SK-N-MC (cell line): Measurements from ENCODE around the gene IFT27.

Experiments
- DNase-seq: peaks from one replicate; pipeline ENCODE4 v3.0.0-alpha.2; 2011; ENCODE audit warnings: low read depth, low spot score
- H3K27ac ChIP-seq: fragments of 200-600 bp; sonication (generic); 2 replicates; pipeline ENCODE4 v1.5.1; 2016; ENCODE audit warnings: mixed run types
- H3K36me3 ChIP-seq: fragments of 200-600 bp; sonication (generic); 2 replicates; pipeline ENCODE4 v1.6.1; 2017; ENCODE audit warnings: antibody characterized with exemption, low read length, mixed read lengths; ENCODE audit not compliant: insufficient read depth
- H3K4me3 ChIP-seq: fragments of 200-600 bp; sonication (generic); 2 replicates; pipeline ENCODE4 v1.5.1; 2016
- H3K9ac ChIP-seq: fragments of 200-600 bp; sonication (generic); 2 replicates; pipeline ENCODE4 v1.8.0; 2017; ENCODE audit warnings: mixed run types, mixed read lengths; ENCODE audit not compliant: insufficient read length
- H3K9me3 ChIP-seq: fragments of 200-600 bp; sonication (generic); 2 replicates; pipeline ENCODE4 v1.6.1; 2017; ENCODE audit warnings: low read depth, mild to moderate bottlenecking, antibody characterized with exemption, low read length, moderate library complexity, mixed read lengths
- EZH2 ChIP-seq: fragments of 200-600 bp; sonication (generic); IDR thresholded peaks from one replicate; pipeline ENCODE4 v1.6.1; 2017; ENCODE audit warnings: antibody characterized with exemption
- FOXP2 ChIP-seq: optimal IDR thresholded peaks from 2 replicates; pipeline ENCODE3; 2011; ENCODE audit warnings: mild to moderate bottlenecking, moderate library complexity; ENCODE audit not compliant: insufficient read depth; ENCODE audit errors: extremely low read length, control extremely low read depth
- POLR2AphosphoS5 ChIP-seq: IDR thresholded peaks from 2 replicates; pipeline ENCODE4 v1.6.1; 2012; ENCODE audit warnings: mild to moderate bottlenecking, low read depth, low read length, borderline replicate concordance

IFT27 gene

DNA sequence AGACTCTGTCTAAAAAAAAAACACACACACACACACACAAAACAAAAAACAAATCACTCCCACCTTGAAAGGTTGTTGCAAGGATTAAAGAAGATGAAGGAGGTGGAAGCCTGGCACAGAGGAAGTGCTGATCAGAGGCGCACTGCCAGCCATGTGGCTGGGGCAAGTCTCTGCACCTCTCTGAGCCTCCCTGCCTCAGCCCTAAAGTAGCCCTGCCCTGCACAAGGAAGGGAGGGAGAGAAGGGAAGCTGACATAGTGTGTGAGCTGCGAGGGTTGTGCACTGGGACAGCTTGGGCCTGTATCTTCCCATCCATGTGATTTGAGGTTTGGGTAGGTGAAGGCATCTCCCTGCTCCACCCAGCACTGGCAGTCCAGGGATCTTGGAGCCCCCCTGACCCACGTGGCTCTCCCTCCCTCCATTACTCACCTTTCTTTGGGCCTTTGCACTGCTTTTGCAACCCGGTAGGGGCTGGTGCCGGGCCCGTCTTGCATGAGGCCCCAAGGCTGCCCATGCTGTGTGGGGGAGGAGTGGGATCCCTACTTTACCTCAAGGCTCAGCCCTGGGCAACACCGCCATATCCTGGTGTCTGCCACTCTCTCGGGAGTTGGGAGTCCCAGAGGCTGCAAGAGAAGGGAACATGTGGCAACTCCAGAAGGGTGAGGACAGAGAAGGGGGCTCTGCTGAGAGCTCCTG is 30.5 kb downstream of the IFT27 start:
- no peak for DNase-seq
- Histone ChIP-seq H3K36me3 (no peaks in the 10 kb centered on the region), H3K9me3 (no peaks in the 10 kb centered on the region), H3K9ac (no peak overlapping the region), H3K27ac (no peak overlapping the region), H3K4me3 (no peak overlapping the region)
- TF ChIP-seq EZH2, result no peak
- no peak for TF ChIP-seq POLR2AphosphoS5
- no peak for TF ChIP-seq FOXP2

DNA sequence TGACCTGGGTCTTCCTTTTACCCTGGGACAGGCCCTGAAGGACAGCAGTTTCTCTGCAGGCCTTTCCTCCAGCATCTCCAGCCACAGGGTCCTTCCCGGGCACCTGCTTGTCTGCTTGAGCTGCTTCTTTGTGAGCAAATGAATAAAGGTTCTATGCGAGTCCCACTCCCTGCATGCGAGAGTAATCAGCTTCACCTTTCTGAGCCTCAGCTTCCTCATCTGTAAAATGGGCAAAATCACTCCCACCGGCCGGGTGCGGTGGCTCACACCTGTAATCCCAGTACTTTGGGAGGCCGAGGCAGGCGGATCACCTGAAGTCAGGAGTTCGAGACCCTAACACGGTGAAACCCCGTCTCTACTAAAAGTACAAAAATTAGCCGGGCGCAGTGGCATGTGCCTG is 31.1 kb downstream of the IFT27 start:
- no peak overlapping the region for H3K27ac ChIP-seq
- H3K9me3 ChIP-seq, result no peaks in the 10 kb centered on the region
- no peak for DNase-seq
- no peak overlapping the region for H3K4me3 ChIP-seq
- H3K9ac ChIP-seq, result no peak overlapping the region
- no peaks in the 10 kb centered on the region for H3K36me3 ChIP-seq
- TF ChIP-seq EZH2 (no peak), FOXP2 (no peak), POLR2AphosphoS5 (no peak)

DNA sequence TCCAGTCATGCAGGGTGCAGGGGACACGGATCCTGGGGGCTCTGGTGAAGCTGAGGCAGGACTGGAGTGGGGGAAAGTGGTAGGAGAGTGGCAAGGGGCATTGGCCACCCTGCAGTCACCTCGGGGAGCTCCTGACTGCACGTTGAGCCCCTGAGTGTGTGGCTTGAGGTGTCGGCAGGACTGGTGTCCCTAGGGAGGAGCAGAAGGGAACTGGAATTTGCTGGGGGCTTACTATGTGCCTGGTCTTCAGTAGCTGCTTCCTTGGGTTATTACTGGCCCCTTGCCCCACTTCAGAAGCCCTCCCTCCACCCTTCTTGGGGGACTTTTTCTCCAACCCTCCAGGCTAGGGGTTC is 31.5 kb downstream of the IFT27 start:
- DNase-seq, result no peak
- no peaks in the 10 kb centered on the region for H3K9me3 ChIP-seq
- TF ChIP-seq EZH2, result no peak
- no peak for TF ChIP-seq FOXP2
- H3K9ac ChIP-seq, result no peak overlapping the region
- no peak overlapping the region for H3K4me3 ChIP-seq
- no peaks in the 10 kb centered on the region for H3K36me3 ChIP-seq
- no peak overlapping the region for H3K27ac ChIP-seq

DNA sequence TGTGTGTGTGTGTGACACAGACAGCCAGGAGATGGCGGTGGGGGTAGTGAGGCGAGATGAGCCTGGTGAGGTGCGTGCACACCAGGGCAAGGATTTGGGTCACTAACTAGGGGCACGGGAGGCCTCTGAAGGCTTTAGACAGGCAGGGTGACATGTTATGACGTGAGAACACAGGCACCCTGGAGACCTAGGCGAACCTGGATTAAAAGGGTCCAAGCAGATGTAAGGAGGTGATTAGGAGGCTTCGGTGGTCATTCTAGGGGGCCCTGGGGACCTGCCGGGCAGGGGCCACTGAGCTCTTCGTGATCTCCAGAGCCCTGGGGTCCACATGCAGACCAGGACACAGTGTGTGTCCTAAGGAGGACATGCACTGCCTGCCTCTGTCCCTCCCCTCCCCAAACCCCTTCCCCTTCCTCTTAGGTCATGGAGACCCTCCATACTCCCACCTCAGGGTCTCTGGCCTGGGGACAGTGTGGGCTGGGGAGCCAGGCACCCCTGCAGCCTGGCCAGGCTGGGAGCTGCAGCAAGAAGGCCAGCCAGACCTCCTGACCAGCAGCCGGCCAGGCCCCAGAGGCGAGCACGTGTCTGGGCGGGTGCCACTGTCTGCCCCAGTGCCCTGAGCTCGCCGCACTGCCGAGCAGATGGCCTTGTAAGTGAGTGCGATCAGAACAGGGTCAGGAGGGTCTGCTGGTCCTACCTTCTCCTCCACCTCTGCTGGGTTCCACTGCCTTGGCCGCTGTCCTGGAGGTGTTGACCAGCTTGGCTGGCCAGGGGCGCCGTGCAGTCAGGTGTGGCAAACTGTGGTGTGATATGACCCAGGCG is 32.1 kb downstream of the IFT27 start:
- no peak overlapping the region for H3K4me3 ChIP-seq
- H3K36me3 ChIP-seq, result no peaks in the 10 kb centered on the region
- TF ChIP-seq POLR2AphosphoS5, result no peak
- no peak for TF ChIP-seq EZH2
- TF ChIP-seq FOXP2, result no peak
- no peak for DNase-seq
- H3K9ac ChIP-seq, result no peak overlapping the region
- no peak overlapping the region for H3K27ac ChIP-seq
- H3K9me3 ChIP-seq, result no peaks in the 10 kb centered on the region

DNA sequence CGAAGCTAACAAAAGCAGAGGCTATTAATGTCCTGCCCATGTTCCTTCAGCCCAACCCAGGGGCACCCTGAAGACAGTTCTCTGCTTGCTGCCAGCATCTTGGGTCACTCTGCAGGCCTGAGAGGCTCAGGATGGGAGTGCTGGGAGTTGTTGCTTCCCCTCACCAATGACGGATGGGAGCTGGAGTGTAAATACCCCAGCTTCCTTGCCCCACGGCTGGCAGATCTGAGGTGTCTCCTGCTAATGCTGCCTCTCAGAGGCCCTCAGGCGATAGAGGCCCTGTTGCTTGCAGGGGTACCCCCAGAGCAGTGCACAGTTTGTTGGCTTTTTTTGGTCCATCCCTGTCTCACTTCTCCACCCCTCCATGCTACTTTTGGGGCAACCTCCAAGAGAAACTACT is 32.9 kb downstream of the IFT27 start:
- no peak overlapping the region for H3K4me3 ChIP-seq
- no peak overlapping the region for H3K27ac ChIP-seq
- H3K9me3 ChIP-seq, result no peaks in the 10 kb centered on the region
- no peak overlapping the region for H3K9ac ChIP-seq
- TF ChIP-seq FOXP2 (no peak), EZH2 (no peak), POLR2AphosphoS5 (no peak)
- no peaks in the 10 kb centered on the region for H3K36me3 ChIP-seq
- DNase-seq, result no peak

DNA sequence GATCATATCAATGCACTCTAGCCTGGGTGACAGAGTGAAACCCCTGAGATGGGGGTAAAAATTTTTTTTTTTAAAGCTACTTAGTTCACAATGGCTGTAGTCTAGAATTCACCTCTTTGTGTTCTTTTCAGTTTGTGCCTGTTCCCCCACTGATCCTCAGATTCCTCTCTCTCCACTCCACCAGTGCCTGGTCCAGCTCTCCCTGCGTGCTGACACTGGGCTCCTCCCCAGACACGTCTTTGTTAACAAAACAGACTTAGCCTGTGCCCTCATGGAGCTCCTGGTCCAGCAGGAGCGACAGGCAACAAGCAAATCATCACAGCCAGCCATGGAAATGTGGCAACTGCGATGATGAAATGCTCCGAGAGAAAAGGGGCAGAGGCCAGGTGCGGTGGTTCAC is 34.0 kb downstream of the IFT27 start:
- H3K9me3 ChIP-seq, result no peaks in the 10 kb centered on the region
- DNase-seq, result no peak

DNA sequence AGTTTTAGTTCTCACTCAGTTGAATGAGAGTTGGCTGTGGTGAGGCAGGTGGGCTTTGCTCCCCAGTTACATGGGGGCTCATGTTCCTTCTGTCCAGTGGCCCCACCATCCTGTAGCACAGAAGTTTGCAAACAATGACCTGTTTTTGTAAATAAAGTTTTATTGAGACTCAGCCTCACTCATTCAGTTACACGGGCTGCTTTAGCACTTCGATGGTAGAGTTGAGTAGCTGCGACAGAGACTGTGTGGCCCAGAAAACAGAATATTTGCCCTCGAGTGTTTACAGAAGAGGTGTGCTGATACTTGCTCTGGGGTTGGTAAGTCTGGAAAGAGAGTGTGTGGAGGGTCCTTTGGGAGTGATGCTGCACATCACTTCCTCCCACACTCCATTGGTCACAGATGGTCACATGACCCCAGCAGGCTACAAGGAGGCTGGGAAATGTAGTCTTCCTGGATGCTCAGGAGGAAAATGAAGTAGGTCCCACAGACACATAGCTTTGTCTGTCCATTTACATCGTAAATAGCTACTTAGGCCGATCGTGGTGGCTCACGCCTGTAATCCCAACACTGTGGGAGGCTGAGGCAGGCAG is 34.6 kb downstream of the IFT27 start:
- TF ChIP-seq POLR2AphosphoS5, result no peak
- TF ChIP-seq FOXP2, result no peak
- TF ChIP-seq EZH2, result no peak
- DNase-seq, result no peak
- Histone ChIP-seq H3K4me3 (no peak overlapping the region), H3K27ac (no peak overlapping the region), H3K9ac (no peak overlapping the region), H3K36me3 (no peaks in the 10 kb centered on the region), H3K9me3 (no peaks in the 10 kb centered on the region)

More for the DNA sequence above, 34.0 kb downstream of the IFT27 start:
- TF ChIP-seq POLR2AphosphoS5 (no peak), EZH2 (no peak), FOXP2 (no peak)
- Histone ChIP-seq H3K27ac (no peak overlapping the region), H3K36me3 (no peaks in the 10 kb centered on the region), H3K4me3 (no peak overlapping the region), H3K9ac (no peak overlapping the region)

DNA sequence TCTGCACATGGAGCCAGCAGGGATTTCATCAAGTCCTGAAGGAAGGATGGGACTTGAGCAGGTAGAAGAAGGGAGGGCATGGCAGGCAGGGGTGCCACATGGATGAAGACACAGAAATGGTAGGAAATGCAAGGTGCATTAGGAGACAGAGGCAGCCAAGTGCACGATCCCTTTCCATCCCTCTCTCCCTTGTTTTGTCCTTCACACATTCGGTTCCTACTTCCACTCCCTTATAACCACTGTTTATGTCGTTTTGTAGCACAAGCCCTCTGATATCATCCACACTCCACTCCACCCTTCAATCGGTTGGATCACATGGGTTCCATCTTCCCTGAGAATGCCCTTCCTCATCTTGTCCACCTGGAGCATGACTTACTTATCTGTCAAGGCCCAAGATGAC is 35.2 kb downstream of the IFT27 start:
- H3K4me3 ChIP-seq, result no peak overlapping the region
- H3K9ac ChIP-seq, result no peak overlapping the region
- no peaks in the 10 kb centered on the region for H3K9me3 ChIP-seq
- TF ChIP-seq POLR2AphosphoS5 (no peak), FOXP2 (no peak), EZH2 (no peak)
- no peaks in the 10 kb centered on the region for H3K36me3 ChIP-seq
- no peak for DNase-seq
- no peak overlapping the region for H3K27ac ChIP-seq
